ENCODE data around the gene RAPGEF1. TPM values are rescaled to one million over a fixed set of nuclear protein-coding genes. Genes with fewer than 3 reads are reported as not detected.

Gene RAPGEF1
- total and polyA plus RNA-seq, 7 donors, result 14.4 to 58.2 (median 45.3) TPM

GRCh38 chr9:131588396-131588795 is 151.5 kb downstream of the RAPGEF1 start:
- TF ChIP-seq CTCF (IDR thresholded peaks at IDR 0.05) (no peak), POLR2AphosphoS5 (IDR thresholded peaks at IDR 0.05) (no peak), POLR2A (IDR thresholded peaks at IDR 0.05) (no peak), EP300 (IDR thresholded peaks at IDR 0.05) (no peak)
- Histone ChIP-seq H3K36me3 (peaks cover 20 to 71% (median 45%) of the 10 kb centered on the region in 4 donors), H3K27ac (no peak overlapping the region), H3K4me1 (no peaks in the 10 kb centered on the region), H3K9me3 (no peaks in the 10 kb centered on the region), H3K4me3 (no peak overlapping the region), H3K27me3 (no peaks in the 10 kb centered on the region)
- DNase-seq, result no peak
- 96 to 97% methylated on average over 9 of the region's 9 CpGs for WGBS, 2 donors
- intact Hi-C loops (cut with DNase I), result no loop called here

- TF ChIP-seq POLR2AphosphoS5 (IDR thresholded peaks at IDR 0.05) (no peak), POLR2A (IDR thresholded peaks at IDR 0.05) (no peak), EP300 (IDR thresholded peaks at IDR 0.05) (no peak), CTCF (IDR thresholded peaks at IDR 0.05) (no peak)
- no peak for DNase-seq
- Histone ChIP-seq H3K27me3 (no peaks in the 10 kb centered on the region), H3K4me3 (no peak overlapping the region), H3K4me1 (no peaks in the 10 kb centered on the region), H3K27ac (no peak overlapping the region), H3K36me3 (peaks cover 25 to 72% (median 46%) of the 10 kb centered on the region in 4 donors), H3K9me3 (no peaks in the 10 kb centered on the region)
- intact Hi-C loops (cut with DNase I), result no loop called here
- WGBS, 2 donors, result 90 to 94% methylated on average over 14 of the region's 14 CpGs
Observed at GRCh38 chr9:131587906-131588305, 152.0 kb downstream of the RAPGEF1 start.

- Histone ChIP-seq H3K27ac (no peak overlapping the region), H3K4me1 (no peaks in the 10 kb centered on the region), H3K9me3 (no peaks in the 10 kb centered on the region), H3K4me3 (no peak overlapping the region), H3K36me3 (peaks cover 25 to 73% (median 50%) of the 10 kb centered on the region in 4 donors), H3K27me3 (no peaks in the 10 kb centered on the region)
- intact Hi-C loops (cut with DNase I), result no loop called here
- no peak for TF ChIP-seq POLR2A (IDR thresholded peaks at IDR 0.05)
- TF ChIP-seq CTCF (IDR thresholded peaks at IDR 0.05), result no peak
- no peak for TF ChIP-seq POLR2AphosphoS5 (IDR thresholded peaks at IDR 0.05)
- no peak for TF ChIP-seq EP300 (IDR thresholded peaks at IDR 0.05)
- no peak for DNase-seq
- 87 to 89% methylated on average over 9 of the region's 9 CpGs for WGBS, 2 donors
Observed at GRCh38 chr9:131587331-131587730, 152.5 kb downstream of the RAPGEF1 start.

- Histone ChIP-seq H3K4me3 (no peak overlapping the region), H3K9me3 (no peaks in the 10 kb centered on the region), H3K4me1 (peaks cover 0 to 2% (median under 1%) of the 10 kb centered on the region in 4 donors), H3K36me3 (peaks cover 25 to 81% (median 59%) of the 10 kb centered on the region in 4 donors), H3K27ac (no peak overlapping the region), H3K27me3 (no peaks in the 10 kb centered on the region)
- 54 to 88% methylated on average over 8 of the region's 8 CpGs for WGBS, 2 donors
- no peak for DNase-seq
- intact Hi-C loops (cut with DNase I), result no loop called here
- TF ChIP-seq POLR2A (IDR thresholded peaks at IDR 0.05) (no peak), CTCF (IDR thresholded peaks at IDR 0.05) (no peak), POLR2AphosphoS5 (IDR thresholded peaks at IDR 0.05) (no peak), EP300 (IDR thresholded peaks at IDR 0.05) (no peak)
Observed at GRCh38 chr9:131585375-131585774, 154.5 kb downstream of the RAPGEF1 start.

GRCh38 chr9:131584858-131585257 is 155.0 kb downstream of the RAPGEF1 start:
- TF ChIP-seq POLR2AphosphoS5 (IDR thresholded peaks at IDR 0.05) (no peak), EP300 (IDR thresholded peaks at IDR 0.05) (no peak), CTCF (IDR thresholded peaks at IDR 0.05) (no peak), POLR2A (IDR thresholded peaks at IDR 0.05) (no peak)
- H3K9me3 ChIP-seq, result no peaks in the 10 kb centered on the region
- DNase-seq, result no peak
- H3K27ac ChIP-seq, result no peak overlapping the region
- 74 to 85% methylated on average over 7 of the region's 7 CpGs for WGBS, 2 donors
- H3K27me3 ChIP-seq, result no peaks in the 10 kb centered on the region
- intact Hi-C loops (cut with DNase I), result no loop called here
- no peak overlapping the region for H3K4me3 ChIP-seq
- H3K4me1 ChIP-seq, result peaks cover 0 to 7% (median 3%) of the 10 kb centered on the region in 4 donors
- peaks cover 25 to 85% (median 59%) of the 10 kb centered on the region in 4 donors for H3K36me3 ChIP-seq

Data from sigmoid colon (tissue), 7 donors.